ENCODE measurements around the gene PCMTD2. TPM values are rescaled to one million over a fixed set of nuclear protein-coding genes. Genes with fewer than 3 reads are reported as not detected.

Gene PCMTD2
- total and polyA plus RNA-seq, 2 experiments from 2014 or later: 33.8 to 76.1 TPM

- TF ChIP-seq ZNF462 (CRISPR knock-in tag; IDR thresholded peaks at IDR 0.05) (no peak), JUNB (IDR thresholded peaks at IDR 0.05; ENCODE audit: unreplicated experiment) (no peak), ZNF114 (CRISPR knock-in tag; IDR thresholded peaks at IDR 0.05) (no peak), CTCF (conservative IDR thresholded peaks at IDR 0.05; ENCODE audit: low read depth in 2 of 2) (no peak), REST (IDR thresholded peaks at IDR 0.05; ENCODE audit: unreplicated experiment) (no peak), EZH2phosphoT487 (IDR thresholded peaks at IDR 0.05; ENCODE audit: unreplicated experiment) (no peak), ZNF331 (CRISPR knock-in tag; IDR thresholded peaks at IDR 0.05; ENCODE audit: low read depth) (no peak), EZH2 (IDR thresholded peaks at IDR 0.05; ENCODE audit: low read depth, unreplicated experiment) (no peak), STAT1 (IDR thresholded peaks at IDR 0.05; ENCODE audit: unreplicated experiment) (no peak)
These were observed 24.4 kb downstream of the PCMTD2 start (continued) for GRCh38 chr20:64279826-64280459.
